ENCODE measurements around the gene TLNRD1.

The TLNRD1 gene

GRCh38 chr15:81002331-81003096 is 1.8 kb downstream of the TLNRD1 start:
- no peak for DNase-seq

- DNase-seq, result no peak
Measured at GRCh38 chr15:81003097-81003350, 2.3 kb downstream of the TLNRD1 start.

- no peak for DNase-seq
Measured at GRCh38 chr15:81006124-81006523, 5.4 kb downstream of the TLNRD1 start.

GRCh38 chr15:81007428-81008064 is 6.8 kb downstream of the TLNRD1 start:
- no peak for DNase-seq

- no peak for DNase-seq
Measured at GRCh38 chr15:81008312-81008711, 7.6 kb downstream of the TLNRD1 start.

GRCh38 chr15:81010086-81010485 is 9.4 kb downstream of the TLNRD1 start:
- no peak for DNase-seq

GRCh38 chr15:81011593-81011992 is 10.9 kb downstream of the TLNRD1 start:
- no peak for DNase-seq

- no peak for DNase-seq
Measured at GRCh38 chr15:81012588-81012987, 11.9 kb downstream of the TLNRD1 start.

GRCh38 chr15:81013396-81013929 is 12.7 kb downstream of the TLNRD1 start:
- no peak for DNase-seq

GRCh38 chr15:81014446-81015093 is 13.8 kb downstream of the TLNRD1 start:
- DNase-seq, result no peak

- DNase-seq, result no peak
Measured at GRCh38 chr15:81015621-81016488, 15.1 kb downstream of the TLNRD1 start.

- no peak for DNase-seq
Measured at GRCh38 chr15:81016489-81017068, 15.9 kb downstream of the TLNRD1 start.

GRCh38 chr15:81018197-81018596 is 17.5 kb downstream of the TLNRD1 start:
- no peak for DNase-seq

GRCh38 chr15:81021321-81021720 is 20.6 kb downstream of the TLNRD1 start:
- DNase-seq, result no peak

GRCh38 chr15:81023483-81024264 is 23.0 kb downstream of the TLNRD1 start:
- DNase-seq, result no peak

GRCh38 chr15:81024265-81024872 is 23.6 kb downstream of the TLNRD1 start:
- DNase-seq, result no peak

GRCh38 chr15:81024936-81025335 is 24.2 kb downstream of the TLNRD1 start:
- DNase-seq, result no peak

- DNase-seq, result no peak
Measured at GRCh38 chr15:81025721-81026370, 25.1 kb downstream of the TLNRD1 start.

- DNase-seq, result no peak
Measured at GRCh38 chr15:81026836-81027599, 26.3 kb downstream of the TLNRD1 start.

Measured in DMS79 treated with DMSO at 0.1 percent for 48 hours (cell line).